Loucy (cell line): ENCODE data around the gene ACTL8.

Source experiments
- H2AFZ ChIP-seq: fragments of 200-600 bp; sonication (generic); 2 replicates; pipeline ENCODE4 v1.6.0; 2016; ENCODE audit warnings: antibody characterized with exemption, mild to moderate bottlenecking, low read length, moderate library complexity
- H3F3A ChIP-seq: fragments of 200-600 bp; 2 replicates; pipeline ENCODE4 v1.6.0; 2016; ENCODE audit warnings: antibody characterized with exemption, low read depth, mild to moderate bottlenecking
- H3K27me3 ChIP-seq: fragments of 200-600 bp; sonication (generic); 2 replicates; pipeline ENCODE4 v1.6.1; 2014; ENCODE audit warnings: low read length, mild to moderate bottlenecking; ENCODE audit not compliant: insufficient read depth, poor library complexity, severe bottlenecking
- H3K36me3 ChIP-seq: fragments of 200-600 bp; sonication (generic); 2 replicates; pipeline ENCODE4 v1.6.1; 2016; ENCODE audit warnings: low read length; ENCODE audit not compliant: insufficient read depth
- H3K4me1 ChIP-seq: fragments of 200-600 bp; sonication (generic); 2 replicates; pipeline ENCODE4 v1.5.1; 2014; ENCODE audit warnings: low read length, mild to moderate bottlenecking; ENCODE audit not compliant: insufficient read depth, poor library complexity, severe bottlenecking
- H3K4me2 ChIP-seq: fragments of 200-600 bp; sonication (generic); 2 replicates; pipeline ENCODE4 v1.6.0; 2014; ENCODE audit warnings: antibody characterized with exemption, low read length, low read depth, mild to moderate bottlenecking; ENCODE audit not compliant: poor library complexity, severe bottlenecking
- H3K4me3 ChIP-seq: fragments of 200-600 bp; sonication (generic); 2 replicates; pipeline ENCODE4 v1.5.1; 2014; ENCODE audit warnings: low read length, mild to moderate bottlenecking, mixed read lengths; ENCODE audit not compliant: poor library complexity, severe bottlenecking
- H3K79me2 ChIP-seq: fragments of 200-600 bp; sonication (generic); 2 replicates; pipeline ENCODE4 v1.6.1; 2014; ENCODE audit warnings: low read length; ENCODE audit not compliant: insufficient read depth
- H3K9ac ChIP-seq: fragments of 200-600 bp; sonication (generic); 2 replicates; pipeline ENCODE4 v1.6.0; 2014; ENCODE audit warnings: mild to moderate bottlenecking, low read depth, low read length, moderate library complexity; ENCODE audit not compliant: poor library complexity, severe bottlenecking
- H3K9me2 ChIP-seq: fragments of 200-600 bp; sonication (generic); replicated peaks from 2 replicates; pipeline ENCODE4 v1.6.1; 2016; ENCODE audit warnings: low read depth, low read length, mixed read lengths
- H3K9me3 ChIP-seq: fragments of 200-600 bp; sonication (generic); 2 replicates; pipeline ENCODE4 v1.6.1; 2014; ENCODE audit warnings: mild to moderate bottlenecking, antibody characterized with exemption, low read length, low read depth; ENCODE audit not compliant: insufficient read depth
- H4K20me1 ChIP-seq: fragments of 200-600 bp; sonication (generic); 2 replicates; pipeline ENCODE4 v1.6.0; 2014; ENCODE audit warnings: antibody characterized with exemption, low read length, mild to moderate bottlenecking; ENCODE audit not compliant: insufficient read depth, poor library complexity, severe bottlenecking
- CTCF ChIP-seq: fragments of 200-600 bp; sonication (generic); conservative IDR thresholded peaks from 2 replicates; pipeline ENCODE4 v1.5.1; 2014; ENCODE audit warnings: mild to moderate bottlenecking, antibody characterized with exemption, low read length
- EZH2phosphoT487 ChIP-seq: fragments of 200-600 bp; IDR thresholded peaks from 2 replicates; pipeline ENCODE4 v1.6.1; 2018; ENCODE audit warnings: antibody characterized with exemption, mild to moderate bottlenecking, moderate library complexity, borderline replicate concordance

Gene ACTL8

DNA sequence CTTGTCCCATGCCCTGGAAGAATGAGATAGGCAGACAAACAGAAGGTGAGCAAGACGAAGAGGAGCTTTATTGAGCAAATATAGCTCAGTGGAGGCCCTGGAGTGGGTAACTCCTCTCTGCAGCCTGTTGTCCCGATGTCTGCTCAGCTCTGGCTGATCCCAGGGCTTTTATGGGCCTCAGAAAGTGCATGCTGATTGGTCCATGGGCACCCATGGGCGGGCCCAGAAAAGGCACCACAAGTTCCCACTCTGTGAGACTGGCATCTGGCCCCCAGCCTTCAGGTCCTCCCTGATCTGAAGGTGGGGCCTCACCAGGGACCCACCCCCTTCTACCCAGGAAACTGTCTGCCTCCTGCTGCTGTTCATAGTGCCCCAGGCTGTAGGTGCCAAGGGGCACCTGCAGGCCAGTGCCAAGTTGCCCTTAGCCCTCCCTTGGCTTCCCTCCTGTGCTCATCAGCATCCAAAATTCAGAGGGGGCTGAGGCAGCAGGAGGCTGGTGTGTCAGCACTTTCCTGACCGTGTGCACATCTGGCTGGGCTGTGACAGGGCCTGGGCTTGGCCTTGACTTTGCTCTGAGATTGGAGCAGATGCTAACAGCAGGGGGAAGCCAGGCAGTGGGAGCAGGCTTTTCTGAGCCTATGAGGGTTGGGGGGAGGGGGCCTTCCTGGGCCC is 35.4 kb downstream of the ACTL8 start:
- H3K9me3 ChIP-seq, result peaks cover 2% of the 10 kb centered on the region; the same call in 1 of the 2 replicates
- no peaks in the 10 kb centered on the region for H3F3A ChIP-seq
- no peaks in the 10 kb centered on the region for H4K20me1 ChIP-seq
- no peaks in the 10 kb centered on the region for H3K79me2 ChIP-seq
- H2AFZ ChIP-seq, result no peak overlapping the region
- H3K4me1 ChIP-seq, result no peaks in the 10 kb centered on the region
- H3K36me3 ChIP-seq, result no peaks in the 10 kb centered on the region
- TF ChIP-seq EZH2phosphoT487 (no peak), CTCF (no peak)
- no peak overlapping the region for H3K9ac ChIP-seq
- no peak overlapping the region for H3K4me3 ChIP-seq
- H3K4me2 ChIP-seq, result no peak overlapping the region
- no peaks in the 10 kb centered on the region for H3K9me2 ChIP-seq
- H3K27me3 ChIP-seq, result no peaks in the 10 kb centered on the region

GRCh38 chr1:17791055-17791390 is 35.9 kb downstream of the ACTL8 start:
- no peaks in the 10 kb centered on the region for H4K20me1 ChIP-seq
- no peaks in the 10 kb centered on the region for H3K27me3 ChIP-seq
- TF ChIP-seq EZH2phosphoT487 (no peak), CTCF (no peak)
- H3K79me2 ChIP-seq, result no peaks in the 10 kb centered on the region
- no peaks in the 10 kb centered on the region for H3F3A ChIP-seq
- no peaks in the 10 kb centered on the region for H3K36me3 ChIP-seq
- peaks cover 2% of the 10 kb centered on the region; the same call in 1 of the 2 replicates for H3K9me3 ChIP-seq
- no peaks in the 10 kb centered on the region for H3K4me1 ChIP-seq
- no peak overlapping the region for H3K9ac ChIP-seq
- no peak overlapping the region for H3K4me2 ChIP-seq
- H2AFZ ChIP-seq, result no peak overlapping the region
- no peaks in the 10 kb centered on the region for H3K9me2 ChIP-seq
- H3K4me3 ChIP-seq, result no peak overlapping the region

GRCh38 chr1:17791480-17791879 is 36.3 kb downstream of the ACTL8 start:
- H3K9me2 ChIP-seq, result no peaks in the 10 kb centered on the region
- no peak overlapping the region for H3K4me3 ChIP-seq
- H3K27me3 ChIP-seq, result no peaks in the 10 kb centered on the region
- H3F3A ChIP-seq, result no peaks in the 10 kb centered on the region
- no peaks in the 10 kb centered on the region for H3K36me3 ChIP-seq
- no peak for TF ChIP-seq EZH2phosphoT487
- no peak for TF ChIP-seq CTCF
- no peak overlapping the region for H2AFZ ChIP-seq
- H3K4me1 ChIP-seq, result no peaks in the 10 kb centered on the region
- H3K9ac ChIP-seq, result no peak overlapping the region
- H3K79me2 ChIP-seq, result no peaks in the 10 kb centered on the region
- no peaks in the 10 kb centered on the region for H4K20me1 ChIP-seq
- H3K4me2 ChIP-seq, result no peak overlapping the region
- H3K9me3 ChIP-seq, result peaks cover 2% of the 10 kb centered on the region; the same call in 1 of the 2 replicates
